GM12878 (cell line): Measurements from ENCODE around the gene ARHGEF7.

Experiments
- EED ChIP-seq: sonication (generic); IDR thresholded peaks from 2 replicates; pipeline ENCODE4 v1.6.1; 2016; ENCODE audit warnings: antibody characterized with exemption, low read depth
- FOS ChIP-seq: IDR thresholded peaks from 3 replicates; pipeline ENCODE4 v1.6.1; 2011; ENCODE audit warnings: borderline replicate concordance; ENCODE audit not compliant: insufficient read length; ENCODE audit errors: extremely low read depth
- FOXK2 ChIP-seq: fragments of 450-650 bp; IDR thresholded peaks from 2 replicates; pipeline ENCODE4 v1.6.1; 2017; ENCODE audit warnings: mild to moderate bottlenecking, moderate library complexity
- MTA3 ChIP-seq: IDR thresholded peaks from 2 replicates; pipeline ENCODE4 v1.6.1; 2012; ENCODE audit warnings: low read length, inconsistent platforms, borderline replicate concordance
- SPI1 ChIP-seq: IDR thresholded peaks from 2 replicates; pipeline ENCODE4 v1.6.1; 2011; ENCODE audit warnings: low read depth, mild to moderate bottlenecking, low read length, moderate library complexity, borderline replicate concordance; ENCODE audit not compliant: insufficient read depth
- TF ChIP-seq, protein P1 (sequence below), 3 experiments: IDR thresholded peaks in 2 of 3; conservative IDR thresholded peaks in 1 of 3; 2 replicates each; pipeline ENCODE4 v1.5.1; 2011; ENCODE audit warnings: low read depth in 3 of 3, low read length in 3 of 3, mild to moderate bottlenecking in 3 of 3, control low read depth in 2 of 3, moderate library complexity in 2 of 3, inconsistent platforms in 1 of 3, mixed read lengths in 1 of 3; ENCODE audit not compliant: control insufficient read depth in 2 of 3, insufficient read depth in 1 of 3; ENCODE audit errors: extremely low read depth in 1 of 3

DNA sequence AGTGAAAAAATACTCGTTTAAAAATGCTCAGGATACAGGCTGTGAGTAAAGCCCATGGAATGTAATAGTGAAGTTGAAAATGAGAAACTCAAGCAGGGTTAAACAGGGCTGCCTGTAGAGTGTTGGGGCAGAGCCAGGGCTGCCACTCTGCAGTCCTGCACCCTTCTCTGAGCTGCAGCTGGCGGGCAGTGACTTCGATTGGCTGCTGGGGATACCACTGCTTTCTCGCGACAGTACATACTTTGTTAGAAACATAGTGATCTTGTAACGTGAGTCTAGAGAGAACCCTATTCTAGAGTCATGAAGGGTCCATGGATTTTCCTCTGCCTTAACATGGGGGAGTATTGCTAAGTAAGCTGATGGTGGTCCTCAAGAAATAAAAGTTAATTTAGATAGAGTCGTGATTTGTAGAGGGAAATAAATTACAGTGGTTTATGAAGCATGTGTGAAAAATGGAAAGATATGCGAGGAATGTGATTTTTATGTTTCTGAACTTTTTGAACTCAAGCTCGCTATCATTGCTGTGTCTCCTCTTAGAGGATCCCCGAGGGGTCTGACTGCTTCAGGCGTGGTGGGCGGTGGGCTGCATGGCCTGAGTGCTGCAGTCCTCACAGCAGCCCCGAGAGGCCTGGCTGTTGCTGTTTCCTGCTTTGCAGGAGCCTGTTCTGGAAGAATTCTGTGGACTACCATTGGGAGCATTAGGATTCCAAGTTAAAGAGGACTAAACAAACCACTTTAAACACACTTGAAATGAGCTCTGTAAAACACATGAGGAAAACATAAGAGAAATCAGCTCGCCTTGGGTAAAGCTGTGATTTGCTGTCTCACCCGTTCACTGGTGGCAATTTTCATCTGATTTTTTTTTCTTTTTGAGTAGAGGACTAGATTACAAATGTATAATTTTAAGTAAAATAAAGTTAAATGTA lies 95.7 kb downstream of the ARHGEF7 start:
- TF ChIP-seq FOS = no peak
- TF ChIP-seq, protein P1, sequence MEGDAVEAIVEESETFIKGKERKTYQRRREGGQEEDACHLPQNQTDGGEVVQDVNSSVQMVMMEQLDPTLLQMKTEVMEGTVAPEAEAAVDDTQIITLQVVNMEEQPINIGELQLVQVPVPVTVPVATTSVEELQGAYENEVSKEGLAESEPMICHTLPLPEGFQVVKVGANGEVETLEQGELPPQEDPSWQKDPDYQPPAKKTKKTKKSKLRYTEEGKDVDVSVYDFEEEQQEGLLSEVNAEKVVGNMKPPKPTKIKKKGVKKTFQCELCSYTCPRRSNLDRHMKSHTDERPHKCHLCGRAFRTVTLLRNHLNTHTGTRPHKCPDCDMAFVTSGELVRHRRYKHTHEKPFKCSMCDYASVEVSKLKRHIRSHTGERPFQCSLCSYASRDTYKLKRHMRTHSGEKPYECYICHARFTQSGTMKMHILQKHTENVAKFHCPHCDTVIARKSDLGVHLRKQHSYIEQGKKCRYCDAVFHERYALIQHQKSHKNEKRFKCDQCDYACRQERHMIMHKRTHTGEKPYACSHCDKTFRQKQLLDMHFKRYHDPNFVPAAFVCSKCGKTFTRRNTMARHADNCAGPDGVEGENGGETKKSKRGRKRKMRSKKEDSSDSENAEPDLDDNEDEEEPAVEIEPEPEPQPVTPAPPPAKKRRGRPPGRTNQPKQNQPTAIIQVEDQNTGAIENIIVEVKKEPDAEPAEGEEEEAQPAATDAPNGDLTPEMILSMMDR (IDR thresholded peaks at IDR 0.05 in 2 of 3, conservative IDR thresholded peaks at IDR 0.05 in 1 of 3; ENCODE audit: control insufficient read depth in 2 of 3, extremely low read depth in 1 of 3, insufficient read depth in 1 of 3, low read depth in 3 of 3, low read length in 3 of 3) = no peak
- no peak for TF ChIP-seq FOXK2
- TF ChIP-seq EED = no peak
- no peak for TF ChIP-seq MTA3
- TF ChIP-seq SPI1 = no peak
